ENCODE data around the gene NT5C1A. TPM values are rescaled to one million over a fixed set of nuclear protein-coding genes. Genes with fewer than 3 reads are reported as not detected.

The NT5C1A gene
- 0.31 TPM for total RNA-seq

DNA sequence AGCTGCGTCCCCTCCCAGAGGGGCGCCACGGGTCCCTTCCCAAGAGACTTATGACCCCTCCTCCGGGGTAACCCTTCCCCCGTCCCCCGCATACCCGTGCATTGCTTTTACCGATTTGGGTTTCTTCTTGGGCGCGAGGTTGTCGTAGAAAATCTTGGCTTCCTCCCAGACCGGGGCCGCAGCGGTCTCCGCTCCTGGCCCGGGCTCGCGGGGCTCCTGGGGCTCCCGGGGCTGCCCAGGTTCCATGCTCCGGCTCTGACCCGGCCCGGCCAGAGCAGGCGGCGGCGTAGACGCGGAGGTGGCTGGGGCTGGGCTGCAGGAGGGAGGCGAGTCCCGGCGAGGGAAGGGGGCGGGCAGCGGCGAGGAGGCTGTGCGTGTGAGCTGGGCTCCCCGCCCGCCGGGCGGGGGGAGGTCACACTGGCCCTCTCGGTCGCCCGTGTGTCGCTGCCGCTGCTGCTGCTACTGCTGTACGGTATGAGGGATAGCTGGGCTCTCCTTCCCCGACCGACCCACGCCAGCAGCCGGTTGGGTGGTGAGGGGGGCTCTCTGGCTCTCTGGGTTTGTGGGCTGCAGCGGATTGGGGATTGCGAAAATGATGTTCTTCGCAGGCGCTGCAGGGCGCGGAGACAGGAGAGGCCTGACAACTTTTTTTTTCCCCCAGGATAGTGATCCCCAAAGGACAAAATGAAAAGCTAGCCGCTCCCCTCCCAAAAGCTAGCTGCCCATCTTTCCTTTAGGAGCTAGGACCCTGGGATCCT, at the start of gene NT5C1A:
Gene NT5C1A (minus strand): TSS at position 315 of the 758 bp plus-strand sequence. CDS start 69 bp downstream, at position 246.
- Histone ChIP-seq H3K4me3 (ENCODE audit: low read length) (no peak within 1 kb of the TSS), H3K9me3 (ENCODE audit: low read depth, low read length) (no peaks in the 10 kb centered on the region), H3K4me1 (ENCODE audit: insufficient read depth, low read length) (peaks cover 16% of the 10 kb centered on the region), H3K27me3 (ENCODE audit: insufficient read depth, low read length) (peaks cover 41% of the 10 kb centered on the region)

- no peaks in the 10 kb centered on the region for H3K9me3 ChIP-seq (ENCODE audit: low read depth, low read length)
- peaks cover 55% of the 10 kb centered on the region for H3K27me3 ChIP-seq (ENCODE audit: insufficient read depth, low read length)
- no peaks in the 10 kb centered on the region for H3K4me1 ChIP-seq (ENCODE audit: insufficient read depth, low read length)
- H3K4me3 ChIP-seq (ENCODE audit: low read length) = no peak overlapping the region
Observed at GRCh38 chr1:39721664-39722063, 49.8 kb upstream of the NT5C1A start.

DNA sequence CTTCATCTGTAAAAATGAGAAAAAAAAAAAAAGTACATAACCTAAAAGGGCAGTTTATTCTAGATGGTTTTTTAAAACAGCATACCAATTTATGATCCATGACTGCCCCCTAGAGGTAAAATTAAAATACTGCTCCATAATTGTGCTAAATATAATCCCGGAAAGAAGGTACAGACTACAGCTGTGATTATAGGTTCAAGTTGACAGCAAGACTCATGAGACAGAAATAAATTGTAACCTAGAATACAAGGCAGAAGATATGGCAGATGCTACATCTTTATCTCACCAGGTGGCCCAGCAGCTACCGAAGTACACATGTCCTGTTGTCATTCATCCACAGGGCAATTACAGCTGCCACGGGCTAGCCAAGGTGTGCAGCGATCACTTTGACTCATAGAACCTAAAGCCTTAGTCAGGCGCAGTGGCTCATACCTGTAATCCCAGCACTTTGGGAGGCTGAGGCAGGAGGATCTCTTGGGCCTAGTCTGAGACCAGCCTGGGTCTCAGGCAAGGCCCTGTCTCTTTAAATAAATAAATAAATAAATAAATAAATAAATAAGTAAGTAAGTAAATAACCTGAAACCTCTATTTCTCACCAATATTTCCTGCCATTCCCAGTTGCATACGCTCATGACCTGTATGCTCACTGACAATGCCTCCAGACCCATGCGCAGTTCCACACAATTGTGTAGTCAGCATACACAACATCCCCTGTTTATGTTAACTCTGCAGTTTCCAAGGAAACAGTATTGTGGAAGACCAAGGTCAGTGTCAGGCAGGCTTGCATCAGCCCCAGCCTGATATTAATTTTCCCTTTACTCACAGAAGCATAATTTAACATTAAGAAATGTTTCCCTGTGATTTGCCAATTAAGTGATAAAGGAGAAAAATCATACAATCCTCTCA, 48.4 kb upstream of the NT5C1A start:
- Histone ChIP-seq H3K4me3 (ENCODE audit: low read length) (no peak overlapping the region), H3K27me3 (ENCODE audit: insufficient read depth, low read length) (peaks cover 43% of the 10 kb centered on the region), H3K4me1 (ENCODE audit: insufficient read depth, low read length) (no peaks in the 10 kb centered on the region), H3K9me3 (ENCODE audit: low read depth, low read length) (no peaks in the 10 kb centered on the region)

DNA sequence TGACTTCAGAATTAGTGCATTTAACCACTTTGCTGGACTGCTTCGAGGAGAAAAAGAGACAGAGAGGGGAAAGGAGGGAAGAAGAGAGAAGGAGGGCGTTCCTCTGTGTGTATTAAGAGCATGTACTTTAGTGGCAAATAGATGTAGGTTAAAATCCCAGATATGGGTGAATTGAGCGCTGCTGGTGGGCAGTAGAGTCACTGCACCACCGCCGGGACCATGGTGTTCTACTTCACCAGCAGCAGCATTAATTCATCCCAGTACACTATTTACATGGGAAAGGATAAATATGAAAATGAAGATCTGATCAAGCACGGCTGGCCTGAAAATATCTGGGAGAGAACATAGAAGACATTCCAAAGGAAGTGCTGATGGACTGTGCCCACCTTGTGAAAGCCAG, 45.9 kb upstream of the NT5C1A start:
- Histone ChIP-seq H3K4me3 (ENCODE audit: low read length) (no peak overlapping the region), H3K9me3 (ENCODE audit: low read depth, low read length) (no peaks in the 10 kb centered on the region)

GRCh38 chr1:39713557-39713956, 41.6 kb upstream of the NT5C1A start:
- Histone ChIP-seq H3K27me3 (ENCODE audit: insufficient read depth, low read length) (peaks cover 12% of the 10 kb centered on the region), H3K4me1 (ENCODE audit: insufficient read depth, low read length) (peaks cover 4% of the 10 kb centered on the region), H3K4me3 (ENCODE audit: low read length) (no peak overlapping the region), H3K9me3 (ENCODE audit: low read depth, low read length) (no peaks in the 10 kb centered on the region)

More for the DNA sequence above, 45.9 kb upstream of the NT5C1A start:
- Histone ChIP-seq H3K4me1 (ENCODE audit: insufficient read depth, low read length) (peaks cover 4% of the 10 kb centered on the region), H3K27me3 (ENCODE audit: insufficient read depth, low read length) (peaks cover 28% of the 10 kb centered on the region)

DNA sequence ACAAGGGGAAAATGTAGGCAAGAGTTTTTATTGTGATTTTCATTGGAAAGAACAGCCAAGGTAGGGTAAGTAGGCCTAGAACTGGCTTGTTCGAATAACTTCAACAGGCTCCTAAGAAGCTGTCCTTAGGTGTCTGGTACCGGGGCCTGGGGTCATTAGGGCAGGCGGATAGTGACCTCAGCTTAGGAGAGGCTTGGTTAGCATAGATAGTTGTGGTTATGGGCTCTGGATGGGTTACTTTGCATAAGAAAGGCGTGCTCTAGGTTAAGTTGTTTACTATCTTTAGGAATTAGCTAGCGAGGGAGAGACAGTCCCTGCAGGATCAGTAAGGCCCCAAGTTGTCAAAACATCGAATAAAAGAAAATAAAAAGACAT, 40.0 kb upstream of the NT5C1A start:
- H3K27me3 ChIP-seq (ENCODE audit: insufficient read depth, low read length) = peaks cover under 1% of the 10 kb centered on the region
- H3K9me3 ChIP-seq (ENCODE audit: low read depth, low read length) = no peaks in the 10 kb centered on the region
- H3K4me1 ChIP-seq (ENCODE audit: insufficient read depth, low read length) = peaks cover 4% of the 10 kb centered on the region
- no peak overlapping the region for H3K4me3 ChIP-seq (ENCODE audit: low read length)

- peaks cover 4% of the 10 kb centered on the region for H3K4me1 ChIP-seq (ENCODE audit: insufficient read depth, low read length)
- no peaks in the 10 kb centered on the region for H3K9me3 ChIP-seq (ENCODE audit: low read depth, low read length)
- no peaks in the 10 kb centered on the region for H3K27me3 ChIP-seq (ENCODE audit: insufficient read depth, low read length)
- no peak overlapping the region for H3K4me3 ChIP-seq (ENCODE audit: low read length)
Observed at GRCh38 chr1:39711104-39711965, 39.4 kb upstream of the NT5C1A start.

DNA sequence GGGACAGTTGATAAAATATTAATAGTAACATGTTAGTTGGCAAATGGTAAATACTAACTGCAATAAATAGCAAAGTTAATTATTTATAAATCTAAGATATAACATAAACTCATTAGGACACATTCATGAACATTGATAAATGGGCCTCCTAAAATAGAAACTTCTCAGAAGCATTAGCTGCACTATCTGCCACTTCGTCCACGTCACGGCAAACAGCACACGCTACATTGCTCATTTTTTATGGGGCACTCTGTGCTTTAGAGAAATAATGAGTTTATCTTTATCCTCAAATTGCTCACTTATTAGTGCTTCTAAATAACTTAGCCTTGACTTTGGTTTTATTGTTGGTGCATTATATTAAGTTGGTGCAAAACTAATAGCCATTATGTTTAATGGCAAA, 35.6 kb upstream of the NT5C1A start:
- no peak overlapping the region for H3K4me3 ChIP-seq (ENCODE audit: low read length)
- no peaks in the 10 kb centered on the region for H3K9me3 ChIP-seq (ENCODE audit: low read depth, low read length)
- H3K4me1 ChIP-seq (ENCODE audit: insufficient read depth, low read length) = no peaks in the 10 kb centered on the region
- H3K27me3 ChIP-seq (ENCODE audit: insufficient read depth, low read length) = no peaks in the 10 kb centered on the region

DNA sequence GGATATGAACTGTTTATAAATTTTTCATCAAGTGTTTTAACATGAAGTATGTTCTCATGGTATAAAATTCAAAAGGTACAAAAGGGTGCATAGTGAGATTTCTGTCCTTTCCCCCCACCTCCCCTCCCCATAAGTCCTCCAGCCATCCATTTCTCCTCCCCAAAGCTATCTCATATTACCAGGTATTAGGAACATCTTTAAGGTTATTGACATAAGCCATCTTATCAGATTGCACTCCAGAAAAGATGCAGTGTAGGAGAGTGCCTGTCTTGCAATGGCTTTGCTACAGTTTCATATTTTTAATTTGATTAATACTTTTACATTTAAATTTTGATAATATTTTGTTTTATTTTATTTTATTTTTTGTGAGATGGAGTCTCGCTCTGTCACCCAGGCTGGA, 32.9 kb upstream of the NT5C1A start:
- Histone ChIP-seq H3K4me3 (ENCODE audit: low read length) (no peak overlapping the region), H3K4me1 (ENCODE audit: insufficient read depth, low read length) (no peaks in the 10 kb centered on the region), H3K9me3 (ENCODE audit: low read depth, low read length) (no peaks in the 10 kb centered on the region), H3K27me3 (ENCODE audit: insufficient read depth, low read length) (no peaks in the 10 kb centered on the region)

DNA sequence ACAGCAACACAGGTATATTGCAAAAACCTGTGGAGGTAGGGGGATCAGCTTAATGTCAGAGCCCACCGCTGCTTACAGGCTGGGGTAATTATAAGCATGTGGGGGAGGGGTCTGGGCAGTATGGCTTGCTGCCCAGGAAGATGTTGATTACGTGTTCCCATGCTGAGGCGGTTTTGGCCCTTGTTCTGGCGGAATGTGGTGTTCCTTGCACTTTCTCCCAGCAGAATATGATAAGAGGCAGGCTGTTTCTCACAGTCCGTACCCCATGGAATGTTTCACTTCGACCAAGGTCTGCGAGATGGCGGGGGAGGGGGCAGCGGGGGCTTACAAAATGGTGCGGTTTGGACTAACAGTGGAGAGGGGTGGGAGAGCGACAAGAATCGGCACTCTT, 29.1 kb upstream of the NT5C1A start:
- Histone ChIP-seq H3K4me1 (ENCODE audit: insufficient read depth, low read length) (no peaks in the 10 kb centered on the region), H3K27me3 (ENCODE audit: insufficient read depth, low read length) (peaks cover 7% of the 10 kb centered on the region), H3K4me3 (ENCODE audit: low read length) (no peak overlapping the region), H3K9me3 (ENCODE audit: low read depth, low read length) (no peaks in the 10 kb centered on the region)

- H3K27me3 ChIP-seq (ENCODE audit: insufficient read depth, low read length) = peaks cover 8% of the 10 kb centered on the region
- no peaks in the 10 kb centered on the region for H3K4me1 ChIP-seq (ENCODE audit: insufficient read depth, low read length)
- no peaks in the 10 kb centered on the region for H3K9me3 ChIP-seq (ENCODE audit: low read depth, low read length)
- H3K4me3 ChIP-seq (ENCODE audit: low read length) = no peak overlapping the region
Observed at GRCh38 chr1:39700348-39700747, 28.4 kb upstream of the NT5C1A start.

DNA sequence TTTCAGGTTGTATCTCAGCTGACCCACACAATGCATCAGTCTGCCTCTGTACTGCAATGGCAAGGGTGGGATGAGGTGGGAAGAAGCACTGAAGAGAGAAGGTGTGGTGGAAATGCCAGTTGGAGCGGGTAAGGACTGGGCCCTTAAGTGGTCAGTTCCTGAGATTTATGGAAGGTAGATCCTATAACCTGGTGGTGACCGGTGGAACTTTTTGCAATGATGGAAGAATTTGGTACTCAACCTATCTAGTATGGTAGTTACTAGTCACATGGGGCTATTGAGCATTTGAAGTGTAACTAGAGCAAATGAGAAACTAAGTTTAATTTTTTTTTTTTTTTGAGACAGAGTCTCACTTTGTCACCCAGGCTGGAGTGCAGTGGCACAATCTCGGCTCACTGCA, 27.5 kb upstream of the NT5C1A start:
- no peaks in the 10 kb centered on the region for H3K9me3 ChIP-seq (ENCODE audit: low read depth, low read length)
- no peaks in the 10 kb centered on the region for H3K4me1 ChIP-seq (ENCODE audit: insufficient read depth, low read length)
- no peak overlapping the region for H3K4me3 ChIP-seq (ENCODE audit: low read length)
- peaks cover 17% of the 10 kb centered on the region for H3K27me3 ChIP-seq (ENCODE audit: insufficient read depth, low read length)

GRCh38 chr1:39698568-39698967, 26.7 kb upstream of the NT5C1A start:
- Histone ChIP-seq H3K27me3 (ENCODE audit: insufficient read depth, low read length) (peaks cover 23% of the 10 kb centered on the region), H3K4me3 (ENCODE audit: low read length) (no peak overlapping the region), H3K4me1 (ENCODE audit: insufficient read depth, low read length) (no peaks in the 10 kb centered on the region), H3K9me3 (ENCODE audit: low read depth, low read length) (no peaks in the 10 kb centered on the region)

- Histone ChIP-seq H3K4me1 (ENCODE audit: insufficient read depth, low read length) (peaks cover 11% of the 10 kb centered on the region), H3K27me3 (ENCODE audit: insufficient read depth, low read length) (peaks cover 44% of the 10 kb centered on the region), H3K4me3 (ENCODE audit: low read length) (no peak overlapping the region), H3K9me3 (ENCODE audit: low read depth, low read length) (no peaks in the 10 kb centered on the region)
Observed at GRCh38 chr1:39696448-39696847, 24.5 kb upstream of the NT5C1A start.

DNA sequence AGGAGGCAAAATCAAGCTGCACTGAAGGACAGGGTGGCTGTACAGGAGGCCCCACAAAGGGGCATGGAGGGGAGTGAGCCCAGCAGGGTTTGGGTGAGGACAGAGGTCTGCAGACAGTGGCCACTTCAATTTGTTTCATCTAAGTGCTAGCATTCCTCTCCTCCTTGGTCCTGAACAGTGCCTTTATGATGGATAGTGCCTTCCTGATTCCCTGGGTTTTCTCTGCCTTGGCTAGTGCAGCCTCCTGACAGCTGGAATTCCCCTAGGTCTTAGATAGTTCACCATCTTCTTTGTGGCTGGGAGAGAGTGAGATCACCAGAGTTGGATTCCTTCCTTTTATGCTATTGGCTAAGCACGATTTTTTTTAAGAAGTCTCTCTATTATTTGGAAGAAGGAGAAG, 23.1 kb upstream of the NT5C1A start:
- peaks cover 59% of the 10 kb centered on the region for H3K27me3 ChIP-seq (ENCODE audit: insufficient read depth, low read length)
- no peaks in the 10 kb centered on the region for H3K9me3 ChIP-seq (ENCODE audit: low read depth, low read length)
- peaks cover 21% of the 10 kb centered on the region for H3K4me1 ChIP-seq (ENCODE audit: insufficient read depth, low read length)
- H3K4me3 ChIP-seq (ENCODE audit: low read length) = no peak overlapping the region
